ENCODE results near the gene ANKRD33B.
"Not testable (repeated sequence)": the region's sequence is repeated elsewhere in the genome, so short reads cannot be mapped to it uniquely, and the experiment has no call there.

ANKRD33B gene

GRCh38 chr5:10536931-10537579 lies 26.8 kb upstream of the ANKRD33B start:
- DNase-seq (ENCODE audit: low read depth, low spot score) = no peak

GRCh38 chr5:10537624-10538023 lies 26.2 kb upstream of the ANKRD33B start:
- DNase-seq (ENCODE audit: low read depth, low spot score) = no peak

- DNase-seq (ENCODE audit: low read depth, low spot score) = no peak
These were observed 25.6 kb upstream of the ANKRD33B start for GRCh38 chr5:10538103-10538788.

- no peak for DNase-seq (ENCODE audit: low read depth, low spot score)
These were observed 24.8 kb upstream of the ANKRD33B start for GRCh38 chr5:10538789-10539686.

- no peak for DNase-seq (ENCODE audit: low read depth, low spot score)
These were observed 24.2 kb upstream of the ANKRD33B start for GRCh38 chr5:10539687-10539998.

GRCh38 chr5:10540036-10540544 lies 23.8 kb upstream of the ANKRD33B start:
- no peak for DNase-seq (ENCODE audit: low read depth, low spot score)

GRCh38 chr5:10540951-10541646 lies 22.8 kb upstream of the ANKRD33B start:
- DNase-seq (ENCODE audit: low read depth, low spot score) = no peak

- no peak for DNase-seq (ENCODE audit: low read depth, low spot score)
These were observed 21.8 kb upstream of the ANKRD33B start for GRCh38 chr5:10542055-10542550.

- DNase-seq (ENCODE audit: low read depth, low spot score) = no peak
These were observed 20.3 kb upstream of the ANKRD33B start for GRCh38 chr5:10543585-10544040.

- DNase-seq (ENCODE audit: low read depth, low spot score) = no peak
These were observed 18.8 kb upstream of the ANKRD33B start for GRCh38 chr5:10545084-10545483.

GRCh38 chr5:10546186-10546585 lies 17.7 kb upstream of the ANKRD33B start:
- no peak for DNase-seq (ENCODE audit: low read depth, low spot score)

- no peak for DNase-seq (ENCODE audit: low read depth, low spot score)
These were observed 15.3 kb upstream of the ANKRD33B start for GRCh38 chr5:10548418-10549122.

GRCh38 chr5:10549123-10549514 lies 14.8 kb upstream of the ANKRD33B start:
- not testable (repeated sequence) for DNase-seq (ENCODE audit: low read depth, low spot score)

- no peak for DNase-seq (ENCODE audit: low read depth, low spot score)
These were observed 13.5 kb upstream of the ANKRD33B start for GRCh38 chr5:10550222-10550995.

- DNase-seq (ENCODE audit: low read depth, low spot score) = no peak
These were observed 12.1 kb upstream of the ANKRD33B start for GRCh38 chr5:10551782-10552138.

GRCh38 chr5:10552183-10553143 lies 11.4 kb upstream of the ANKRD33B start:
- no peak for DNase-seq (ENCODE audit: low read depth, low spot score)

GRCh38 chr5:10553476-10553875 lies 10.4 kb upstream of the ANKRD33B start:
- DNase-seq (ENCODE audit: low read depth, low spot score) = no peak

GRCh38 chr5:10555277-10555684 lies 8.6 kb upstream of the ANKRD33B start:
- DNase-seq (ENCODE audit: low read depth, low spot score) = no peak

GRCh38 chr5:10556289-10556807 lies 7.5 kb upstream of the ANKRD33B start:
- DNase-seq (ENCODE audit: low read depth, low spot score) = no peak
